T-helper 22 cell (primary cell): ENCODE data around the gene DNAH17.

Source experiments
- DNase-seq: peaks from one replicate; pipeline ENCODE4 v3.0.0-alpha.2; 2020; ENCODE audit warnings: low read depth

Gene DNAH17

DNA sequence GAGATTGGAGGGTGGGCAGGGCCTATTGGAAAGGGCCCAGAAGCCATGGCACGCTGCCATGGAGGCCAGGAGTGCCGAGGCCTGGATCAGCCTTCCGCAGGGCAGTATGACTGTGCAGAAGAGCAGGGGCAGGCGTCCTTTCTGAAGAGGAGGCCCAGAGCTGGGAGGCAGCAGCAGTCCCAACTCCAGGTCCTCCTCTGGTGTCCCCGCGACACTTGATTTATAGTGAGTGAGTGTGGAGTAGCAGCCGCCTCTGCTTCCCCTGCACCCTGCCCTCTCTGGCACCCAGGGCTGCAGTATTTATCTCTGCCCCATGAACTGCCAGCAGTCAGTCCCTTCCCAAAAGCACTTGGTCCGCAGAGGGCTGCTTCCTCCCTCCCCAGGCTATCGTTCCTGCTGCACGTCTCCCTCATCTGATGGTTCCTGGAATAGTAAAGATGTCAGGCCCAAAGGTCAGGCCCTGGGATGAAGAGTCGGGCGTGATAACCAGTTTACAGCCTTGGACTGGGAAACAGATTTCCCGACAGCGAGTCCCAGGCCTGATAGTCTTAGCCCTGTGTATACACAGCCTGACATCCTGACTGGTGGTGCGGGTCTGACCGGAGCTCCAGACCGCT, 165.8 kb downstream of the DNAH17 start:
- DNase-seq = no peak

DNA sequence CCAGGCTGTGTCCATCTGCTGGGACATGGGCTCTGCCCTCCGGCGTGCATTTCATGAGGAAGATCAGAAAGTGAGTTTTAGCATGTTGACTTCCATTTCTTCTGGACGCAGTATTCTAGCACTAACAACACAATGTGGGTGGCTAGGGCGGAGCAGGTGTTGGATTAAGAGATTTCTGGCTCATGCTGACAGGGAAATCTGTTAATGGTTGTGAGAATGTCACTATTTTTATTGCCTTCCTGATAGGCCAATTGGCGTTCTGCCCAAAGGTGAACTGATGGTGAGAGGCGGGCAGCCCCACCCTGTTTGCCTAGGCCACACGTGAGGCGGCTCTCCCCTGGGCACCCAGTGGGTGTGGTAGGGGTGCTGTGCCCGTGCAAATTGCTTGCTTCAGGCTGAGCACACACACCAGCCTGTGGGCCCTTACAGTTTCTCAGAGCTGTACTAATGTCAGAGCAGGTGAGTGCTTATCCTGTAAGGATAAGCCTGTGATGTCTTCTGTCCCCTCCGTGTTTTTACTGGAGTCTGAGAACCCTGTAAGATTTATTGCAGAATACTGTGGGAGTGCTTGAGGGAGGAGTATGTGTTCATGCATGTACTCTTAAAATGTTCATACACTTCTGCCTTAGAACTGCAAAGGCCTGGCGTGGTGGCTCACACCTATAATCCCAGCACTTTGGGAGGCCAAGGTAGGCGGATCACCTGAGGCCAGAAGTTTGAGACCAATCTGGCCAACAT, 167.8 kb downstream of the DNAH17 start:
- DNase-seq = no peak

GRCh38 chr17:78408476-78409050, 168.6 kb downstream of the DNAH17 start:
- no peak for DNase-seq

- DNase-seq = no peak
These were observed 169.7 kb downstream of the DNAH17 start for GRCh38 chr17:78407387-78408000.

GRCh38 chr17:78406920-78407319, 170.3 kb downstream of the DNAH17 start:
- DNase-seq = no peak

DNA sequence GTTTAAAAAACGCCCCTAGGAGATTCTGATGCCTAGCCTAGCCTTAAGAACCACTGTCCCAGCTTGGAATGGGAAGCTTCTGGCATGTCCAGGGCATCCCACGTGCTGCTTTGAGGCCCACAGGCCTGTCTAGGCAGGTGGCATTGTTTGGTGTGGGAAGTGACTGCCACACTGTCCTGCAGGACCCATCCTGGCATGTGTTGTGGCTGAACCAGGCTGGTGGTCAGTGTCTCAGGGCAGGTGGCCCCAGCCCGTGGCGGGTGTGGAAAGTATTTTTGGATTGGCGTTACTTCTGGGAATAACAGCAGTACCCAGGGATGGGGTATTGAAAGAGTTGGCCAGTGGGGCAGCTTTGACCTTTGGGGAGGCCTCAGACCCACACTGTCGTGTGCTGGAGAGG, 170.8 kb downstream of the DNAH17 start:
- no peak for DNase-seq

GRCh38 chr17:78403822-78404221, 173.4 kb downstream of the DNAH17 start:
- no peak for DNase-seq

- no peak for DNase-seq
These were observed 175.3 kb downstream of the DNAH17 start for GRCh38 chr17:78401891-78402290.

DNA sequence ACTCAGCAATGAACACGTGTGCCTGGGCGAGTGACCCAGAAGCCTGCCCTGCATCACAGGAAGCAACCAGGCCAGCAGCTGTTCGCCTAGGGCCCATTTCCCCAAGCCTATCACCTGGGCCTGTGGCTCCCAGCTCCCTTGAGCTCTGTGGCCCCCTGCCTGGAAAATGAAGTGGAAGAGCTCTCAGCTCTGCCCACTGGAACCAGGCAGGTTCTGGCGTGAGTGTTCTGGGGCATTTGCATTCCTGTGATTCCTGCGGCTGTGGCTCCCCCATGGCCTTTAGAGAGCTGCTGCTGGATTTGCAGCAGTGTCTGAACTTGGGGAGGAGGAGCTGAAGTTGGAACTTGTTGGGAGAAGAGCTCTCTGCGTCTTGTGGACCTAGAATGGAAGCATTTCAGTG, 175.9 kb downstream of the DNAH17 start:
- no peak for DNase-seq

- DNase-seq = no peak
These were observed 176.5 kb downstream of the DNAH17 start for GRCh38 chr17:78400581-78401240.

GRCh38 chr17:78399693-78400144, 177.5 kb downstream of the DNAH17 start:
- no peak for DNase-seq

GRCh38 chr17:78399028-78399692, 178.0 kb downstream of the DNAH17 start:
- no peak for DNase-seq

GRCh38 chr17:78398390-78398789, 178.8 kb downstream of the DNAH17 start:
- no peak for DNase-seq

DNA sequence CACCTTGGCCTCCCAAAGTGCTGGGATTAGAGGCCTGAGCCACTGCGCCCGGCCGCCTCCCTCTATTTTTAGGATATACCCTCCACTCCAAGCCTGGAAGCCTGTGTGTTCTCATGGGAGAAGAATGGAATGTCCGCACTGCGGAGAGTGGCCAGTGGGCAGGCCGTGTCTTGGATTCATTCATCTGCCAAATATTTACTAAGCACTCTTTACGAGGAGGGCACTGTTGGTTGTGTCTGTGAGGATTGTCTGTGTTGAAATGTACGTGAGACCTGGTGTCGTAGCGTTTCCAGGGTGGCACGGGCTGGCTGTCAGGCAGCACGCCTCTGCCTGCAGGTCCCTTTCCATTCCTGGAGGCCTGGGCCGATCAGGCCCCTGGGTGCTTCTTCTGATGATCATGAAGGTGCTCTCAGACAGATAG, 179.5 kb downstream of the DNAH17 start:
- no peak for DNase-seq

DNA sequence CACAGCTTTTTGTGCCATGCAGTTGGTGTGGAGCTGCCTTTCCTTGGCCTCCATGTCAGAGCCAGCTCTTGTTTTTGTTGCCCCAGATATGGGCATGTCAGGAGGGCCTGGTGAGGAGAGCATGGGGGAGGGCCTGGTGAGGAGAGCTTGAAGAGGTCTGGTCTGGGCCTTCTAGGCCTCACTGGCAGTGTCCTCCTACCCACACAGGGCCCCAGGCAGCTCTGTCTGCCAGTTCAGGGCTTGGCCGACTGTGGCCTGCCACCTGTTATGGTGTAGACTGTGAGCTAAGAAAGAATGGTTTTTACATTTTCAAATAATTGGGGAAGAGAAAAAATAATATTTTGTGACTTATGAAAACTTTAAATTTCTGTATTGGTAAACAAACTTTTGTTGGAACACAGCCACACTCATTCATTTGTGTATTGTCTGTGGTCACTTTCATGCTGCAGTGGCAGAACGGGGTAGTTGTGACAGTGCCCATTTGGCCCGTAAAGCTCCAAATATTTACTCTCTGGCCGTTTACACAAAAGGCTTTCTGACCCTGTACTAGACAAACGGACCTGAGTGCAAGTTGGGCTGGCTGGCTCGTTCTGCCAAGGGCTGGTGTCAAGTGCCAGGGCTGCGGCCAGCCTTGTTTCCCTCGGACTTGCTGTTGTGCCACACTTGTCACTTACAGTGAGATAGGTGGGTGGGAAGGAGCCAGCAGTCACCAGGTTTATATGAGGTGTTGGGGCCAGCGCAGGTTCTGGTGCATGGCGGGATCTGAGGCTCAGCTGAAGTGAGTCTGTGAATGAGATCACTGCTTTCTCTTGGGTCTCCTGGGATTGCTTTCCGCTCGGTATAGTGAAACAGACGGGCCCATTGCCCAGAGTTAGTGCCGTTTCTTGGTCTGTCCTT, 180.5 kb downstream of the DNAH17 start:
- DNase-seq = no peak

DNA sequence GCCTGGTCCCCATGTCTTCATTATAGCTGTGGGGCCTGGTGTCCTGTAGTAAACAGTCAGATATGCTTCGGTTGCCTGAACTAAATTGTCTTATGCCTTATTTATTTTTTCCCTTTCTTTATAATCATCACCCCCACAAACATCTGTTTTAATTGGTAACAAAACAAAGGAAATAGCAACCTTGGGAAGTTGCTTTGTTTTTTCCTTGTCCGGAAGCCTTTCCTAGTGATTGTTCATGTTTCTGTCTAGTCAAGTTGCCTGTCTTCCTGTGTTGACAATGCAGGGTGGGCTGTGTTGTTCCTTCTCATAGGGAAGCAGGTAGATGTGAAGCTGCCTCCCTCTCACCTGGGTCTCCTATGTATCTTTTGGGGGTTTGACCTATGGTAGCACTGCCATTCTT, 182.0 kb downstream of the DNAH17 start:
- DNase-seq = no peak

- DNase-seq = no peak
These were observed 183.0 kb downstream of the DNAH17 start for GRCh38 chr17:78394209-78394608.

GRCh38 chr17:78393575-78393974, 183.6 kb downstream of the DNAH17 start:
- DNase-seq = no peak

DNA sequence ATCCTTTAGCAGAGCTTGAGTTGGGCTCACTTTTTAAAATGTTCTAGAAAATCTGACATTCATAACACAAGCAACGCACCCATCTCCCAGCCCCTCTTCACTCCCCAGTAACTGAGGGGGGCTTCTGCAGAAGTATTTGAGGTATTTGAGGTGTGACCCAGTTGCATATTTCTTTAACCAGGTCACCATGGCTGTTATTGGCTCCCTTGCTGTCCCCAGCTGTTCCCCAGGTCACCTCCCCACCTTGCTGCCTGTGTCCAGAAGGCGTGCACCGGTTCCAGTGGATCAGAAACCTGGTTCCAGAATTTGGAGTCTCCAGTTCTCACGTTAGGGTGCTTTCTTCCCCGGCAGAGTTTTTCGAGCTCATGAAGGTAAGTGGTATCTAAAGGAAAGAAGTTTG, 184.9 kb downstream of the DNAH17 start:
- no peak for DNase-seq

GRCh38 chr17:78391843-78392242, 185.4 kb downstream of the DNAH17 start:
- no peak for DNase-seq

DNA sequence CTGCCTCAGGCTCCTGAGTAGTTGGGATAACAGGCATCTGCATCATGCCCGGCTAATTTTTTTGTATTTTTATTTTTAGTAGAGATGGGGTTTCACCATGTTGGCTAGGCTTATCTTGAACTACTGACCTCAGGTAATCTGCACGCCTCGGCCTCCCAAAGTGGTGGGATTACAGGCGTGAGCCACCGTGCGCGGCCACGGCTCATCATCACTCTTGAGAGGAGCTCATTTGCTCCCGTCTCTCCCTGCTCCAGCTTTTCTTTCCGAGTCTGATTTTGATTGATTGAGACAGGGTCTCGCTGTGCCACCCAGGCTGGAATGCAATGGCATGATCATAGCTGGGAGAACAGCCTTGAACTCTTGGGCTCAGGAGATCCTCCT, 186.2 kb downstream of the DNAH17 start:
- DNase-seq = no peak
